B cell (primary cell): ENCODE results near the gene HECTD2. TPM values are rescaled to one million over a fixed set of nuclear protein-coding genes. Genes with fewer than 3 reads are reported as not detected.
"Not testable (repeated sequence)": the region's sequence is repeated elsewhere in the genome, so short reads cannot be mapped to it uniquely, and the experiment has no call there.

Experiments used
- ATAC-seq: fragments of 200-7000 bp; cut with Tn5 transposase; one replicate; pipeline ENCODE4 v1.10.0; 2021; ENCODE audit warnings: low read depth, mild to moderate bottlenecking, moderate number of reproducible peaks, moderate library complexity
- CTCF ChIA-PET: fragments of 350-600 bp; sonication (Branson Sonifier 250); formaldehyde crosslinking; loops from one replicate; lab custom pipeline; 2021; ENCODE audit warnings: antibody characterized with exemption, inconsistent platforms; lab: Charles Lee
- POLR2A ChIA-PET: fragments of 350-600 bp; sonication (Branson Sonifier 250); formaldehyde crosslinking; loops from one replicate; lab custom pipeline; 2021; ENCODE audit warnings: antibody characterized with exemption; lab: Charles Lee
- DNase-seq: peaks from one replicate; pipeline ENCODE4 v3.0.0; 2013
- H2AFZ ChIP-seq: 2 replicates; pipeline ENCODE4 v1.6.1; 2012; ENCODE audit warnings: mild to moderate bottlenecking, low read depth, low read length; ENCODE audit not compliant: insufficient read depth, poor library complexity, severe bottlenecking
- H3K27ac ChIP-seq, 2 donors: 1 replicate in 1 of 2; 2 replicates in 1 of 2; pipeline ENCODE4 v1.5.1; 2012 to 2013; ENCODE audit warnings: low read length in 2 of 2, mild to moderate bottlenecking in 2 of 2, moderate library complexity in 1 of 2
- H3K27me3 ChIP-seq, 4 experiments: fragments of 200-600 bp in 1 of 4; sonication (generic) in 1 of 4; replicated peaks in 1 of 4; 1 replicate in 2 of 4; 2 replicates in 2 of 4; pipeline versions ENCODE4 v1.6.1 to v1.7.0; 2013 to 2016; ENCODE audit warnings: low read length in 3 of 4, mild to moderate bottlenecking in 2 of 4, mixed read lengths in 1 of 4, moderate library complexity in 1 of 4; ENCODE audit not compliant: insufficient read depth in 4 of 4, control insufficient read depth in 3 of 4; ENCODE audit errors: control extremely low read depth in 1 of 4
- H3K36me3 ChIP-seq, 2 experiments: replicated peaks in 1 of 2; 1 replicate in 1 of 2; 2 replicates in 1 of 2; pipeline versions ENCODE4 v1.6.1 to v1.7.1; 2013; ENCODE audit warnings: low read length in 1 of 2; ENCODE audit not compliant: insufficient read depth in 2 of 2, control insufficient read depth in 1 of 2; ENCODE audit errors: control extremely low read depth in 1 of 2, extremely low read depth in 1 of 2
- H3K4me1 ChIP-seq, 2 donors: fragments of 200-600 bp in 1 of 2; sonication (generic) in 1 of 2; 1 replicate in 1 of 2; 2 replicates in 1 of 2; pipeline versions ENCODE4 v1.5.1 to v1.6.1; 2013 to 2017; ENCODE audit warnings: low read length in 2 of 2; ENCODE audit not compliant: control insufficient read depth in 2 of 2, insufficient read depth in 2 of 2
- H3K4me2 ChIP-seq: replicated peaks from 2 replicates; pipeline ENCODE3; 2012; ENCODE audit warnings: mild to moderate bottlenecking, low read depth, low read length; ENCODE audit not compliant: poor library complexity, severe bottlenecking
- H3K4me3 ChIP-seq, 5 experiments: fragments of 200-600 bp in 1 of 5; sonication (generic) in 1 of 5; 1 replicate in 3 of 5; 2 replicates in 2 of 5; pipeline versions ENCODE4 v1.5.1 to v1.7.0; 2011 to 2016; ENCODE audit warnings: low read length in 4 of 5, mild to moderate bottlenecking in 4 of 5, low read depth in 2 of 5, control low read depth in 1 of 5, moderate library complexity in 1 of 5; ENCODE audit not compliant: insufficient read depth in 1 of 5; ENCODE audit errors: control extremely low read depth in 1 of 5, extremely low read depth in 1 of 5
- H3K79me2 ChIP-seq: fragments of 200-600 bp; sonication (generic); one replicate; pipeline ENCODE4 v1.6.0; 2016; ENCODE audit warnings: low read length; ENCODE audit not compliant: control insufficient read depth, insufficient read depth
- H3K9ac ChIP-seq: fragments of 200-600 bp; sonication (generic); 2 replicates; pipeline ENCODE4 v1.6.1; 2017; ENCODE audit warnings: mild to moderate bottlenecking, low read length, moderate library complexity
- H3K9me3 ChIP-seq, 3 donors: one replicate each; pipeline versions ENCODE4 v1.6.1 to v1.7.1; 2013; ENCODE audit warnings: low read length in 2 of 3; ENCODE audit not compliant: control insufficient read depth in 2 of 3, insufficient read depth in 1 of 3; ENCODE audit errors: control extremely low read depth in 1 of 3
- H4K20me1 ChIP-seq: 2 replicates; pipeline ENCODE4 v1.6.0; 2012; ENCODE audit warnings: mild to moderate bottlenecking, low read length; ENCODE audit not compliant: insufficient read depth, control insufficient read depth, poor library complexity, severe bottlenecking
- H3K27ac Mint-ChIP-seq: one replicate; pipeline ENCODE4 v1.8.0; 2021; ENCODE audit warnings: mixed read lengths
- H3K27me3 Mint-ChIP-seq: one replicate; pipeline ENCODE4 v1.8.0; 2021; ENCODE audit warnings: mixed read lengths
- H3K4me1 Mint-ChIP-seq: one replicate; pipeline ENCODE4 v1.8.0; 2021; ENCODE audit warnings: mixed read lengths
- H3K4me3 Mint-ChIP-seq: one replicate; pipeline ENCODE4 v1.8.0; 2021; ENCODE audit warnings: mixed read lengths
- H3K9me3 Mint-ChIP-seq: one replicate; pipeline ENCODE4 v1.8.0; 2022; ENCODE audit warnings: mixed read lengths; ENCODE audit not compliant: insufficient read depth
- EZH2 ChIP-seq: IDR thresholded peaks from 2 replicates; pipeline ENCODE4 v1.6.1; 2012; ENCODE audit warnings: borderline replicate concordance, low read depth, mild to moderate bottlenecking, moderate library complexity, low read length; ENCODE audit not compliant: insufficient read depth, poor library complexity, severe bottlenecking
- WGBS: methylation state at CpG from one replicate; pipeline ENCODE4 v1.1.5; 2013; ENCODE audit warnings: missing lambda C conversion rate; ENCODE audit not compliant: insufficient coverage; 5-methylcytosine and 5-hydroxymethylcytosine counted together
- intact Hi-C: fragments of 100-400 bp; cut with micrococcal nuclease; formaldehyde crosslinking; loops from one replicate; pipeline ENCODE4 v1.10.0; 2022
- polyA plus RNA-seq: library from polyadenylated mRNA; depleted of rRNA; stranded (reverse); fragments of >200 nt; gene quantifications from 2 replicates; pipeline ENCODE4 v1.2.3, GENCODE V29; 2012
- total RNA-seq, 2 donors: library from RNA; stranded (reverse); fragments of 120-200 nt in 1 of 2; gene quantifications; 1 replicate in 1 of 2; 2 replicates in 1 of 2; pipeline versions ENCODE4 v1.2.3 to v1.2.4, GENCODE V29; 2013 to 2022
- TF ChIP-seq, protein P1 (sequence below): fragments of 200-600 bp; IDR thresholded peaks from one replicate; pipeline ENCODE4 v1.8.0; 2022; ENCODE audit warnings: antibody characterized with exemption, mild to moderate bottlenecking

Gene HECTD2
- total and polyA plus RNA-seq, 2 donors (not counting 1 experiment from before 2014, with no cell fraction given) = 2.9 to 7.9 TPM

DNA sequence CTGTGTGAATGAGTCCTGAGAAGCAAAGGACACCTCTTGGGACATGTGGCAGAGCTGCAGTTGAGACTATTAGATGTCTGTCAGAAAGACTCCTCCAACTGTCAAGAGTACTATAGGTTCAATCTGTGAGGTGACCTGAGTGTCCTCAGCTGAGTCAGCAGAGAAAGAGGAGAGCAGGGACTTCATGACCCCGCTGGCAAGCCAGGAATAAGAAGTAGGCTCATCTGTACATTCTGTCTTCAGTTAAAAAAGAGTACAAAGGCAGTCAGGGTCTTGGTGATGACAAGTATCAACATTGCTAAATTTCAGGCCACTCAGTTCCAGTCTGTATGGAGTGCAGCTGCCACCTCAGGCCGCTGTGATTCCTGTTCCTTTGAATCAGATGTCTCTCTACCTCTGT, 25.1 kb downstream of the HECTD2 start:
- Histone ChIP-seq H3K4me1 (no peaks in the 10 kb centered on the region), H2AFZ (no peak overlapping the region), H3K9ac (no peak overlapping the region), H3K79me2 (no peaks in the 10 kb centered on the region), H3K27me3 (no peaks in the 10 kb centered on the region), H3K27ac (no peak overlapping the region), H3K9me3 (peaks cover 0 to 1% (median 0%) of the 10 kb centered on the region in 3 donors), H4K20me1 (no peaks in the 10 kb centered on the region), H3K36me3 (peaks cover 1 to 6% of the 10 kb centered on the region in 2 experiments), H3K4me3 (no peak overlapping the region), H3K4me2 (no peak overlapping the region)
- Mint-ChIP-seq H3K4me3 (no peak overlapping the region), H3K4me1 (peaks cover 8% of the 10 kb centered on the region), H3K27me3 (no peaks in the 10 kb centered on the region), H3K9me3 (peaks cover 5% of the 10 kb centered on the region), H3K27ac (no peak overlapping the region)
- TF ChIP-seq EZH2 = no peak
- TF ChIP-seq, protein P1, sequence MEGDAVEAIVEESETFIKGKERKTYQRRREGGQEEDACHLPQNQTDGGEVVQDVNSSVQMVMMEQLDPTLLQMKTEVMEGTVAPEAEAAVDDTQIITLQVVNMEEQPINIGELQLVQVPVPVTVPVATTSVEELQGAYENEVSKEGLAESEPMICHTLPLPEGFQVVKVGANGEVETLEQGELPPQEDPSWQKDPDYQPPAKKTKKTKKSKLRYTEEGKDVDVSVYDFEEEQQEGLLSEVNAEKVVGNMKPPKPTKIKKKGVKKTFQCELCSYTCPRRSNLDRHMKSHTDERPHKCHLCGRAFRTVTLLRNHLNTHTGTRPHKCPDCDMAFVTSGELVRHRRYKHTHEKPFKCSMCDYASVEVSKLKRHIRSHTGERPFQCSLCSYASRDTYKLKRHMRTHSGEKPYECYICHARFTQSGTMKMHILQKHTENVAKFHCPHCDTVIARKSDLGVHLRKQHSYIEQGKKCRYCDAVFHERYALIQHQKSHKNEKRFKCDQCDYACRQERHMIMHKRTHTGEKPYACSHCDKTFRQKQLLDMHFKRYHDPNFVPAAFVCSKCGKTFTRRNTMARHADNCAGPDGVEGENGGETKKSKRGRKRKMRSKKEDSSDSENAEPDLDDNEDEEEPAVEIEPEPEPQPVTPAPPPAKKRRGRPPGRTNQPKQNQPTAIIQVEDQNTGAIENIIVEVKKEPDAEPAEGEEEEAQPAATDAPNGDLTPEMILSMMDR = no peak
- intact Hi-C loops = no loop called here
- POLR2A ChIA-PET = no interaction called here
- no peak for DNase-seq
- WGBS = 100% methylated on average over 2 of the region's 2 CpGs
- no peak for ATAC-seq
- CTCF ChIA-PET = no interaction called here

DNA sequence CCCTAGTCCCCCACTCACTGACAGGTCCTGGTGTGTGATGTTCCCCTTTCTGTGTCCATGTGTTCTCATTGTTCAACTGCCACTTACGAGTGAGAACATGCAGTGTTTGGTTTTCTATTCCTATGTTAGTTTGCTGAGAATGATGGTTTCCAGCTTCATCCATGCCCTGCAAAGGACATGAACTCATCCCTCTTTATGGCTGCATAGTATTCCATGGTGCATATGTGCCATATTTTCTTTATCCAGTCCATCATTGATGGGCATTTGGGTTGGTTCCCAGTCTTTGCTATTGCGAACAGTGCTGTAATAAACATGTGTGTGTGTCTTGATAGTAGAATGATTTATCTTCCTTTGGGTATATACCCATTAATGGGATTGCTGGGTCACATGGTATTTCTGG, 28.1 kb downstream of the HECTD2 start:
- H3K79me2 ChIP-seq, intact Hi-C loops, POLR2A ChIA-PET, H3K36me3 ChIP-seq, CTCF ChIA-PET, H3K27me3 ChIP-seq, H3K4me1 ChIP-seq, ATAC-seq, H3K9me3 ChIP-seq, H2AFZ ChIP-seq, H3K4me1 Mint-ChIP-seq, H3K4me3 Mint-ChIP-seq, DNase-seq, H3K4me3 ChIP-seq, H3K9ac ChIP-seq, H4K20me1 ChIP-seq, H3K27ac ChIP-seq, H3K27ac Mint-ChIP-seq, H3K9me3 Mint-ChIP-seq, H3K4me2 ChIP-seq, H3K27me3 Mint-ChIP-seq: not testable (repeated sequence)
- WGBS = no CpG with 5 or more reads among the region's 2 CpGs
